Measurements from ENCODE around the gene PALM2AKAP2. TPM values are rescaled to one million over a fixed set of nuclear protein-coding genes. Genes with fewer than 3 reads are reported as not detected.

The PALM2AKAP2 gene
- total RNA-seq, 1 donor from 2014 or later: 1.0 TPM

- H3K27me3 Mint-ChIP-seq (ENCODE audit: unreplicated experiment): peaks cover 4% of the 10 kb centered on the region
- no peaks in the 10 kb centered on the region for H3K4me1 Mint-ChIP-seq (ENCODE audit: low read depth, unreplicated experiment)
- TF ChIP-seq, protein P1, sequence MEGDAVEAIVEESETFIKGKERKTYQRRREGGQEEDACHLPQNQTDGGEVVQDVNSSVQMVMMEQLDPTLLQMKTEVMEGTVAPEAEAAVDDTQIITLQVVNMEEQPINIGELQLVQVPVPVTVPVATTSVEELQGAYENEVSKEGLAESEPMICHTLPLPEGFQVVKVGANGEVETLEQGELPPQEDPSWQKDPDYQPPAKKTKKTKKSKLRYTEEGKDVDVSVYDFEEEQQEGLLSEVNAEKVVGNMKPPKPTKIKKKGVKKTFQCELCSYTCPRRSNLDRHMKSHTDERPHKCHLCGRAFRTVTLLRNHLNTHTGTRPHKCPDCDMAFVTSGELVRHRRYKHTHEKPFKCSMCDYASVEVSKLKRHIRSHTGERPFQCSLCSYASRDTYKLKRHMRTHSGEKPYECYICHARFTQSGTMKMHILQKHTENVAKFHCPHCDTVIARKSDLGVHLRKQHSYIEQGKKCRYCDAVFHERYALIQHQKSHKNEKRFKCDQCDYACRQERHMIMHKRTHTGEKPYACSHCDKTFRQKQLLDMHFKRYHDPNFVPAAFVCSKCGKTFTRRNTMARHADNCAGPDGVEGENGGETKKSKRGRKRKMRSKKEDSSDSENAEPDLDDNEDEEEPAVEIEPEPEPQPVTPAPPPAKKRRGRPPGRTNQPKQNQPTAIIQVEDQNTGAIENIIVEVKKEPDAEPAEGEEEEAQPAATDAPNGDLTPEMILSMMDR (IDR thresholded peaks at IDR 0.05; ENCODE audit: partially characterized antibody, unreplicated experiment): no peak
- no peak overlapping the region for H3K4me3 Mint-ChIP-seq (ENCODE audit: unreplicated experiment)
- H3K9me3 Mint-ChIP-seq (ENCODE audit: unreplicated experiment): no peaks in the 10 kb centered on the region
- no peak overlapping the region for H3K27ac Mint-ChIP-seq (ENCODE audit: unreplicated experiment)
- no peak for DNase-seq
- H3K36me3 Mint-ChIP-seq (ENCODE audit: unreplicated experiment): no peaks in the 10 kb centered on the region
Observed at GRCh38 chr9:109813829-109814228, 33.8 kb downstream of the PALM2AKAP2 start.

DNA sequence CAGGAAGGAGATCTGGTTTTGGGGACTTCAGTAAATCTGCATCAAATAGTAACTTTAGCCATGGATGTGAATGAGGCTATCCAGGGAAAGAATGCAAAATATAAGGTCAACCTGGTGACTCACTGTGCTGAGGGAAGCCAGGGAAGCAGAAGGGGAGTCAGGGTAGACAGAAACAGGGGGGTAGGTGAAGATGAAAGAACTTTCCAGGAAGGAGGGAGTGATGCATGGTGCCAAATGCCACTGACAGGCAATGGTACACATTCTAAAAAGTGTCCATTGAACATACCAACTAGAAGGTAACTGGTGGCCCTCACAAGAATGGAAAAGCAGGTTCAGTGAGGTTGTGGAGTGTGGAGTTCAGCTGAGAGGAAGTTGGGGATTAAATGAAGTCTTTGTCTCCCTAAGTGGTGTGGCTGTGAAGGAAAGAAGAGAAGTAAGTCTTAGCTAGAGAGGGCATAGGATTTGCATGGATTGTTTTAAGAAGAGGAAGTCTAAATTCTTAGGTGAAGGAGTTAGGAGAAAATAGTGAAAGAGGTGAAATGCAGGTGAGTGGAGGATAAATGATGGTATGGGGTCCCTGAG, 35.5 kb downstream of the PALM2AKAP2 start:
- no peak overlapping the region for H3K4me3 Mint-ChIP-seq (ENCODE audit: unreplicated experiment)
- H3K27me3 Mint-ChIP-seq (ENCODE audit: unreplicated experiment): peaks cover 2% of the 10 kb centered on the region
- no peak for DNase-seq
- TF ChIP-seq, protein P1 (IDR thresholded peaks at IDR 0.05; ENCODE audit: partially characterized antibody, unreplicated experiment): no peak
- H3K9me3 Mint-ChIP-seq (ENCODE audit: unreplicated experiment): no peaks in the 10 kb centered on the region
- no peaks in the 10 kb centered on the region for H3K36me3 Mint-ChIP-seq (ENCODE audit: unreplicated experiment)
- no peak overlapping the region for H3K27ac Mint-ChIP-seq (ENCODE audit: unreplicated experiment)
- no peaks in the 10 kb centered on the region for H3K4me1 Mint-ChIP-seq (ENCODE audit: low read depth, unreplicated experiment)

GRCh38 chr9:109816490-109816889, 36.5 kb downstream of the PALM2AKAP2 start:
- DNase-seq: no peak
- Mint-ChIP-seq H3K4me3 (ENCODE audit: unreplicated experiment) (no peak overlapping the region), H3K9me3 (ENCODE audit: unreplicated experiment) (no peaks in the 10 kb centered on the region), H3K27ac (ENCODE audit: unreplicated experiment) (no peak overlapping the region), H3K36me3 (ENCODE audit: unreplicated experiment) (no peaks in the 10 kb centered on the region), H3K4me1 (ENCODE audit: low read depth, unreplicated experiment) (no peaks in the 10 kb centered on the region), H3K27me3 (ENCODE audit: unreplicated experiment) (no peaks in the 10 kb centered on the region)
- TF ChIP-seq, protein P1 (IDR thresholded peaks at IDR 0.05; ENCODE audit: partially characterized antibody, unreplicated experiment): no peak

- no peak for DNase-seq
- Mint-ChIP-seq H3K4me3 (ENCODE audit: unreplicated experiment) (no peak overlapping the region), H3K27ac (ENCODE audit: unreplicated experiment) (peak overlapping the region; percentile 23), H3K27me3 (ENCODE audit: unreplicated experiment) (no peaks in the 10 kb centered on the region), H3K4me1 (ENCODE audit: low read depth, unreplicated experiment) (no peaks in the 10 kb centered on the region), H3K9me3 (ENCODE audit: unreplicated experiment) (no peaks in the 10 kb centered on the region), H3K36me3 (ENCODE audit: unreplicated experiment) (no peaks in the 10 kb centered on the region)
- TF ChIP-seq, protein P1 (IDR thresholded peaks at IDR 0.05; ENCODE audit: partially characterized antibody, unreplicated experiment): no peak
Observed at GRCh38 chr9:109817146-109817845, 37.3 kb downstream of the PALM2AKAP2 start.

- peak overlapping the region; percentile 23 for H3K27ac Mint-ChIP-seq (ENCODE audit: unreplicated experiment)
- H3K27me3 Mint-ChIP-seq (ENCODE audit: unreplicated experiment): no peaks in the 10 kb centered on the region
- H3K4me3 Mint-ChIP-seq (ENCODE audit: unreplicated experiment): no peak overlapping the region
- H3K36me3 Mint-ChIP-seq (ENCODE audit: unreplicated experiment): no peaks in the 10 kb centered on the region
- H3K9me3 Mint-ChIP-seq (ENCODE audit: unreplicated experiment): no peaks in the 10 kb centered on the region
- no peaks in the 10 kb centered on the region for H3K4me1 Mint-ChIP-seq (ENCODE audit: low read depth, unreplicated experiment)
- peak; percentile 66 for DNase-seq
- TF ChIP-seq, protein P1 (IDR thresholded peaks at IDR 0.05; ENCODE audit: partially characterized antibody, unreplicated experiment): peak; percentile 98
Observed at GRCh38 chr9:109817846-109818472, 38.0 kb downstream of the PALM2AKAP2 start.
